IPS-18c (cell line): ENCODE data around the gene FRRS1L.
"Not testable (repeated sequence)": the region's sequence is repeated elsewhere in the genome, so short reads cannot be mapped to it uniquely, and the experiment has no call there.

Experiments used
- H3K4me3 ChIP-seq: 2 replicates; pipeline ENCODE4 v1.7.0; 2013; ENCODE audit warnings: low read depth, mild to moderate bottlenecking, low read length, moderate library complexity; ENCODE audit not compliant: insufficient read depth
- H3K9me3 ChIP-seq: one replicate; pipeline ENCODE4 v1.6.1; 2013; ENCODE audit warnings: mild to moderate bottlenecking, low read length, moderate library complexity; ENCODE audit not compliant: control insufficient read depth, insufficient read depth

Gene FRRS1L

DNA sequence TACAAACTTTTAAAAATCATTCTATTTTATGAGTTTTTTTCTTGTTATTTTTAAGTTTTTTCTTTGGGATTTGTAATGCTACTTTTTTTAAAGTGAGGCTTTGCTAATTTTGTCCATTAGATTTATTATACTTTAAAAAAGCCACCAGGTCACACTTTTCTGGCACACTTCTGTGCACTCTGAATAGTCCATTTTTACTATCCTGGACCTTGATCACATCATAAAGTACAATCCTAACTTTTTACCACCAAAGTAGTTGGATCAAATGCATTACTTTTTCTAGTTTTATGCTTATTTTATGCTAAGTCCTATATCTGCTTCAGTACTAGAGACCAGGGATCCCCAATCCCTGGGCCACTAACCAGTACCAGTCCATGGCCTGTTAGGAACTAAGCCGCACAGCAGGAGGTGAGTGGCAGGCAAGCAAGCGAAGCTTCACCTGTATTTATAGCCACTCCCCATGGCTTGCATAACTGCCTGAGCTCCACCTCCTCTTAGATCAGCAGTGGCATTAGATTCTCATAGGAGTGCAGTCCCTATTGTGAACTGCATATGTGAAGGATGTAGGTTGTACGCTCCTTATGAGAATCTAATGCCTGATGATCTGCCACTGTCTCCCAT is 16.0 kb downstream of the FRRS1L start:
- Histone ChIP-seq H3K9me3 (peaks cover 5% of the 10 kb centered on the region), H3K4me3 (no peak overlapping the region)

DNA sequence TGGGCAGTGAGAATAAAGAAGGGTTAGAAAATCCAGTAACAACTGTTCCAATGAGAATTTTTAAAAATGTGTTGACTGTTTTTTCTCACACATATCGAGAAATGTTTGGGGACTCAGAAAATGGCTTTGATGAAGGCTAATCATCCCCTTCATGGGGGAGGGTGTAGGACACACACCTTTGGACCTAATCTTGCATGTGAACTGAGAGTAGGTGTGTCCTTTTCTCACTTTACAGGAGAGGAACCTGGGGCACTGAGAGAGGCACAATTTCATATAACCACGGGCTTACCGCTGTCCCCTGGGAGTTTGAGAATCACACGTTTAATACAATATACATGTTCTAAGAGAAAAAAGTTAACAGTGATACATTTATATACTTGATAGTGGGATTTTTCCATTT is 17.3 kb downstream of the FRRS1L start:
- no peak overlapping the region for H3K4me3 ChIP-seq
- H3K9me3 ChIP-seq = peaks cover 5% of the 10 kb centered on the region

DNA sequence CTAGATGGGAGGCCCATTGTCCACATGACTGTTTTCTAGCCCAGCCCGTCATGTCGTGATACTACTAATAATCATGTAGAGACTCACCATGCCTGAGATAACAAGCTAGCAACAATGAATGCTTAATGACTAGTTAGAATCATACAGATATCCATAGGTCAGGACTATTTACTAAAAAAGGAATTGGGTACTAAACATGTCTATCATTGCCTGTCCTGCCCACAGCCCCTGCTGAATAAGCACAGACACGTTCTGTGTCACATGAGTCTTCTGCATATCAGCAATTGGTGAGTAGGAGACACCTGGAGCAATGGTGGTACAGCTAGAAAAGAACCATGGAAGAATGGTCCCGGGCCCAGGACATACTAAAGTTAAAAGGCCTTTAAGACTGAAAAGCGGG is 18.0 kb downstream of the FRRS1L start:
- Histone ChIP-seq H3K9me3 (peaks cover 5% of the 10 kb centered on the region), H3K4me3 (no peak overlapping the region)

DNA sequence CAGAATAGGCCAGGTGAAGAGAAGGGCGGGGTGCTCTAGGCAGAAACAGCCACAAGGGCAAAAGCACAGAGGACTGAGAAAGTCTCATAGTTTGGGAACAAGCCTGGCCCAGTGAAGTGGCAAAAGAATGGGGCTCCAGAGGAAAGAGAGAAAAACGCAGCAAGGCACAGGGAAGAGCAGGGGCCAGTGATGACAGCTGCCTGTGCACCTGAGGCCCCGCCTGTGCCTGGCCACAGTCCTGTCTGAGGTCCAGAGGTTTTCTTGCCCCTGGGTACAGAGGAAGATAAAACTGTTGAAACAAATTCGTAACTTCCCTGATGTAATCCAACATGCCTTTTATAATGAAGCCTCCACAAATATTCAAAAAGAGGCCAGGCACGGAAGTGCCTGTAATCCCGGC is 22.0 kb downstream of the FRRS1L start:
- Histone ChIP-seq H3K4me3 (no peak overlapping the region), H3K9me3 (no peaks in the 10 kb centered on the region)

DNA sequence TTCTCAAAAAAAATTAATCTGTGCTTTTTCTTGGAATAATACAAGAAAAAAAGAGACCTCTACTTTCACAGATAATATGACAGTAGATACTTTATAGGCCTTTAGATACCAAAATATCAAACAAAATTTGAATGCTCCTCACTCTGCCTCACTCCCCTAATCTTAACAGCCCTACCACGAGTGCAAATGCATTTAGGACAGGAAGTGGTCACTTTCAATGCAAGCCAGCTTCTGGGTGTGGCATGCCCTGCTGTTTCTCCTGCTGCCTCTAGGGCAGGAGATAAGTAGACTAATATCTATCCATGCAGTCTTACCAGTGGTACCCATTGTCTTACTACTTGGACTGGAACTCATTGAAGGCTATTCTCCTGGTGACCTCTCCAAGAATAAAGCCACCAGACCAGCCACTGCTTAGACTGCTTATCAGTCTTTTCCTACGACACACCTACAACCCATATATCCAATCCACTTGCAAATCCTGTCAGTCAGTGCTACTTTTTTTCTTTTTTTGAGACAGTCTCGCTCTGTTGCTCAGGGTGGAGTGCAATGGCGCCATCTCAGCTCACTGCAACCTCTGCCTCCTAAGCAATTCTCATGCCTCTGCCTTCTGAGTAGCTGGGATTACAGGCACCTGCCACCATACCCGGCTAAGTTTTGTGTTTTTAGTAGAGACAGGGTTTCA is 23.0 kb downstream of the FRRS1L start:
- Histone ChIP-seq H3K4me3 (no peak overlapping the region), H3K9me3 (no peaks in the 10 kb centered on the region)

DNA sequence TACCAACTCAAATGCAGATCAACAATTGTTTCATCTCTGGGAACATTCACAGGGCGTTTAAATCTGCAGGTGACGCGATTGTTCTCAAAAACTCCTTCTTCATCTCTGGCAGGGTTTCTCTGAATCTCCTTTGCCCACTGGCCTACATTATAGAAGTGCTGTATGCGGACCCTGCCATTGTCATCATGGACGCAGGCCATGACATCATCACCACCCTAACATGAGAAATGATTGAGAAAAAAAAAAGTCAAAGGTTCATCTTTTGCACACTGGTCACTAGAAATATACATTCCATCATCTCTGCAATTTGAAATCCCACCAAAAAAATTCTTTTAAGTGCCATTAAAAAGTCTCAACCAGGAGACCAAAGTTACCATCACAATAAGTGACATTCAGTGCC is 25.7 kb downstream of the FRRS1L start:
- H3K4me3 ChIP-seq = no peak overlapping the region
- H3K9me3 ChIP-seq = no peaks in the 10 kb centered on the region

DNA sequence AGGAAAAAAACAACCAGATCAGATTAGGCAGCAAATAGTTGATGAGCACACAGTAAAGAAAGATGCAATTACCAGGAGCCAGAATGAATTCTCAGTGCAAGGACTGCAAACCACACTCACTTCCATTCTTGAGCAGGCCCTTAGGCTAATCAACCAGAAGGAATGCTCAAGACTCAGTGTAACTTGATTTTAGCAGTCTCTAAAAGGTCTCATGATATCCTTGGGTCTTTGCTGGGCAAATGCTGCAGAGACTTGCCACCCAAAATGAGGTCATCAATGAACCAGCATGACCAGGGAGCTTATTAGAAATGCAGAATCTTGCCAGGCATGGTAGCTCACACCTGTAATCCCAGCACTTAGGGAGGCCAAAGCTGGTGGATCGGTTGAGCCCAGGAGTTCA is 27.2 kb downstream of the FRRS1L start:
- H3K9me3 ChIP-seq = no peaks in the 10 kb centered on the region
- no peak overlapping the region for H3K4me3 ChIP-seq

DNA sequence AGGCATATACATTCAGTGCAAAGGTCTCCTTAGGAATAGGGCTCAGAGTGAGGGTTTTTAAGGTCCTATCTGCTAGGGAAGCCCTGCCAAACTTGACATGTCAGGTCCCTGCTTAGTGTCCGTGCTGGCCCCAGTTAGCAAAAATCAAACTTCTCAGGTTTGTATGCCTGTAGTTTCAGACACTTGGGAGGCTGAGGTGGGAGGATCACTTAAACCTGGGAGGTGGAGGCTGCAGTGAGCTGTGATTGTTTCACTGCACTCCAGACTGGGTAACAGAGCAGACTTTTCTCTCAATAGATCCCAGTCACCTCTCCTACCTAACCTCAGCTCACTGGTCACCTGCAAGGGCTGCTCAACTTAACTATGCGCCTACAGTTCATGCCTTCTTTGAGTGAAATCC is 28.6 kb downstream of the FRRS1L start:
- no peak overlapping the region for H3K4me3 ChIP-seq
- H3K9me3 ChIP-seq = no peaks in the 10 kb centered on the region

DNA sequence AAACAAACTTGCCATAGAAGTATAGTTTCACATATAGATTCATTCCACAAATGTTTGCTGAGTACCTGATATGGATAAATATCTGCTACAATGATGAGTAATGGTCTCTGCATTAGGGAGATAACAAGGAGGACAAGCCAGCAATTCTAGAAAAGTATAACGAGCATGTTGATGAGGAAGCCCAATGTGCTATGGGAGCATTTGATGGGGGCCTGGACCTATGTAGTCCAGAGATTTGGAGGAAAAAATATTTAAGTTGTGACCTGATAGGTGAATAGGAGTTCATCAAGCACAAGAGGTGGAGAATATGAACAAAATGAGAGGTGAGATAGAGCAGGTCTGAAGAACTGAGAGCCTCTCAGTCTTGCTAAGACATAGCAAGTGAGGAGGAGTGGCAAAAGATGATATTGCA is 32.9 kb downstream of the FRRS1L start:
- Histone ChIP-seq H3K4me3 (no peak overlapping the region), H3K9me3 (no peaks in the 10 kb centered on the region)

DNA sequence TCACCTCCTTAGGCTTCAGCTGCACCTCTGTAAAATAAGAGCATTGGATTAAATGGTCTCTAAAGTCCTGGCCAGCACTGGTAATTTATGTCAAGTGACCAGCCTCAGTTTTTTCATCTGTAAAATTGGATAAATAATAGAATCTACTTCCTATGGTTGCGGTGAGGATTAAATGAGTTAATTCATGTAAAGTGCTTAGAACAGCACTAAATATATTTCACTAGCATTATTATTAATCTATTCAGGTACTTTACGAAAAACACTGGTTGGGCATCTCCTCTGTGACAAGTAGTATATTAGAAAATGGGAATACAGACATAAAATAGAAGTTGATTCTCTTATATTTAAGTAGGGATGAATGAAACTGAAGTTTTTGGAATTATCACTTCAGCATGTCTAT is 33.5 kb downstream of the FRRS1L start:
- Histone ChIP-seq H3K4me3 (no peak overlapping the region), H3K9me3 (no peaks in the 10 kb centered on the region)

DNA sequence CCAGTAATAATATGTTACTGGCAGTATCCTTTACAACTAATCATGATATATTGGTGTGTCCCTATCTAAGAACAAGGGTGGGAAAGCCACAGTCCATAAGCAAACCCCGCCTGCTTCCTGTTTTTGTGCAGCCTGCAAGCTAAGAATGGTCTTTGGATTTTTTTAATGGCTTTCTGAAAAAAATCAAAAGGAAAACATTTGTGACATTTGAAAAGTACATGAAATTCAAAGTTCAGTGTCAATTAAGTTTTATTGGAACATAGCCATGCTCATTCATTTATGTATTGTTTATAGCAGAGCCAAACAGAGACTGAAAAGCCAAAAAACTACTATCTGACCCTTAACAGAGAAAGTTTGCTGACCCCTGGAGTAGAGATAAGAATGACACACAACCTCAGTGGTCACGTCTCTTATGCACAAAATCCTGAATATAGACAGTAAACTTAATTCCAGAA is 34.5 kb downstream of the FRRS1L start:
- H3K9me3 ChIP-seq = no peaks in the 10 kb centered on the region
- H3K4me3 ChIP-seq = no peak overlapping the region

DNA sequence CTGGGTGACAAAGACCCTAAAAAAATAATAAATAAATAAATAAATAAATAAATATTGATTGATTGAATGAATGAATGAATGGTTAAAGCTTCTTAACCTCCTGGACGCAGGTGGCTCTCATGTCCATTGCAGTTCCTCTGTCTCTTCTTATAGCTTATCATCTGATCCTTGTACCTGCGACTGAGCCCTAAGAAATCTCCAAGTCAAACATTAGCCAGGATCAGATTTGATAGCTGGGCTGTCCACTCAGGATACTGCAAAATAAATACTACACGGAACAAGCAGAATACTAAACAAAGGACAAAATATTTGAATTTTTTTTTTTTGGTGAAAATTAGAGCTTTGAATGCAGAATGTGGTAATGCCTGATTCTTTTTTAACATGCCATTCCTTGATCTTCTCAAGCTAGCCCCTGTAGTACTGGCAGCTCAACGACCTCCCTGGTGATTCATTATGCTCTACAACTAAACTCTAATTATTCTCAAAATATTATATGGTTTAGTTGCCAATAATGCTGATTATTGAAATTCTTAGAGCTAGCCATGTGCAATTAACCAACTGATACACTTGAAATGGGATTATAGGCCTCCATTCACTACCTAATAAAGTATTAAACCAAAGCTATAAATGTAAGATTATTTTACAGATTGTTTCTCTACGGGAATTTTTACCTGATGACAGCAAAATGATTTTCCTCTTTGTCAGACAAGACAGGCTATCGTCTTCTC is 37.4 kb downstream of the FRRS1L start:
- H3K9me3 ChIP-seq = no peaks in the 10 kb centered on the region
- no peak overlapping the region for H3K4me3 ChIP-seq

DNA sequence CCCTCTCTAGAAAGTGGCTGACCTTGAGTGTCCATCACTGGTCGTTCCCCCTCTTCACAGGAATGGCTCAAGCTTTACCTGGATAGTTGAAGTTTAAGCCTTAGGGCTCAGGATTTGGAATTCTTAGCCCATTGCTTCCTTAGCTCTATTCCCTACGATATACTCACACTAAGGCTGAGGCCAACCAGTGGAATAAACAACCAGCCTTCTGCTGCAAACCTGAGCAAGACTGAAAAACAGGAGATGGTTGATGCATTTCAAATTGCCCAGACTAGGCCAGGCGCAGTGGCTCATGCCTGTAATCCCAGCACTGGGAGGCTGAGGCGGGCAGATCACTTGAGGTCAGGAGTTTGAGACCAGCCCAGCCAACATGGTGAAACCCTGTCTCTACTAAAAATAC is 40.4 kb downstream of the FRRS1L start:
- H3K4me3 ChIP-seq, H3K9me3 ChIP-seq: not testable (repeated sequence)

DNA sequence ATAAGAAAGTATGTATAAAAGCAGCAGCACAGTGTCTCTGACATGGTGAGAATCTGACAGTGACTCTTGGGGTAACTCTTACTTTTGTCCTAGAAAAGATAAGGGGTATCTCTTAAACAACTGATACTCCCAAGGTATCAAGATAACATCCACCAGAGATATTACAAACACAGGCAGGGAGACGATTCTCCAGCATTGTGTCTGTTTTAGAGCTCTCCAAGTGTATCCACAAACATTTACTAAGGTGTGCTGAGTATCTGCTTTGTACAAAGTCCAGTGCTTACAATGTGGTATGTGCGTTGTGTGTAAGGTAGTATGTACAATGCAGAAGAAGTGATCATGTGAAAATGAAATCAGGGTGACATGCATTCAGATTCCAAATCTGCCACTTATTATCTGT is 42.9 kb downstream of the FRRS1L start:
- no peak overlapping the region for H3K4me3 ChIP-seq

DNA sequence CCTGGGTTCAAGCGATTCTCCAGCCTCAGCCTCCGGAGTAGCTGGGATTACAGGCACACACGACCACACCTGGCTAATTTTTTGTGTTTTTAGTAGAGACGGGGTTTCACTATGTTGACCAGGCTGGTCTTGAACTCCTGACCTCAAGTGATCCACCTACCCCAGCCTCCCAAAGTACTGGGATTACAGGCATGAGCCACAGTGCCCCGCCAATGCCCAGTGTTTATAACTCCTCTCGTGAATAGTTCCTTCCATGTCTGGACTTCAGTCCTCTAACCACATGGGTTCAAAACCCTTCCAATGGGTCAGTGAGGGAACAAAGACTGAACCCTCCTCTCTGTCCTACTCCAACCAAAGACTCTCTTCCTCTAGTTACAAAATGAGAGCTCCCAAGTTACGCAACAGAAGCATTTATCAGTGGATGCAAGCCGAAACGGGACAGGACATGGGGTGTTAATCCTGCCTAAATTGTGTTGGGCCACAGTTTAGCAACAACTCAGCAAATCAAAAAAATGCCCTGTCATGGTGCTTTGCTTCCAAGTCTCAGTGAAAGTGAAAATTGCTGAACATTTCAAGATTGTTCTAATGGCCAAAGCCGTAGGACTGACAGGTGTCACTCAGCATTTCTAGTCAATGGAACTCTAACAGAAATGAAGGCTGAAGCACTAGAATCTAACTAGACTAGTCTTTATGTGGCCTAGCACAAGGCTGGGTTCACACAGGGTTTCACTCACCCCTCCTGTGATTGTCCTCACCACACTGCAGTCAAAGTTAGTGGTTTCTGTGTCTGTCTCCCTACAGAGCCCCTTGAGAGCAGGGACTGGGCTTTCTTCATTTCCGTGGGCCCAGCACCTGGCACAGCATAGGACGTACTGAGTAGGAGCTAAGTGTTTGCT is 44.1 kb downstream of the FRRS1L start:
- Histone ChIP-seq H3K9me3 (no peaks in the 10 kb centered on the region), H3K4me3 (no peak overlapping the region)

More for the DNA sequence above, 42.9 kb downstream of the FRRS1L start:
- H3K9me3 ChIP-seq = no peaks in the 10 kb centered on the region

DNA sequence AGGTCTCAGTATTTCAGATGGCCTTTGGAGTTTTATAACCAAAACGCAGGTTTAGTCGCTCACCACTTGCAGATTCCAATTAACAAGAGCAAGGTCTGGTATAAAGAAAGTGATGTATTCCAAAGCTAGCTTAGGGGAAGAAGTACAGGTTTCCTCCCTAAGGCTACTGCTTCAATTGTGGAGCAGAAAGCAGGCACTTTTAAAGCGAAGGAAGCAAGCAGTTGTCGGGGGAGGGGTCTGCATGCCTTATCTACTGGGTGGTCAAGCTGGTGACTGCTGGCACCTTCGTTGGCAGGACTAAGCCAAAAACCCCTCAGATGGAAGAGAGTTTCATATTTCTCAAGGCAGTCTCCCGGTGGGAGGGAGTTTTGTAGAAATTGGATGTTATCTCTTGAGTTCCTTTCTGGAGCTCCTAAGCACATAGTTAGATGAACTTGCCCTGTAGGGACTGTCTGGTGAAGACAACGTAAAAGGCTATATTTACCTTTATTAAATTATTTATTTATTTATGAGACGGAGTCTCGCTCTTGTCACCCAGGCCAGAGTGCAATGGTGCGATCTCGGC is 45.7 kb downstream of the FRRS1L start:
- no peak overlapping the region for H3K4me3 ChIP-seq
- no peaks in the 10 kb centered on the region for H3K9me3 ChIP-seq

DNA sequence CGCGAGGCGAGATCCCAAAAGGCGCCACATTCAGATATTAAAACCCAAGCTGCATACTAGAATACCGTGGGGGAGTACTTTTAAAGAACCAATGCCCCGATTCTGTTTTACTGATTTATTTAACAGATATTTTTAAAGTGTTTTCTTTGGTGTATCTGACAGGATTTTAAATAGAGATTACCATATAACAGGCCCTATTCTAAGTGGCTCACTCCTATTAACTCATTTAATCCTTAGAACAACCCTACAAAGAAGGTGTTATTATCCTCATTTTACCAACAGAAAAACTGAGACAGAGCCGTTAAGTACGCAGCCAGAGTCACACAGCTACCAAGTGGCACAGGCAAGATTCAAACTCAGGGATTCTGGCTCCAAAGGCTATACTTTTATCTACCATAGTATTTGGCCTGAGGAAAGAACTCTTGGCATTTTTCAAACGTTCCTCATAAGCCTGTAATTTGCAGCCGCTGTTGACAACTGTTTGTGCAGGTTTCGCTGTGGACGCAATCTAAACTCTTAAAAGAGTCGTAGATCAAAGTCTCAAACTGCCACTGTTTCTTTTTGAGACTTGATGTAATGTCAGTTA is 46.8 kb downstream of the FRRS1L start:
- no peak overlapping the region for H3K4me3 ChIP-seq
- H3K9me3 ChIP-seq = no peaks in the 10 kb centered on the region
